ENCODE results near the gene GLYR1.

The GLYR1 gene

GRCh38 chr16:4803401-4803844 lies 43.7 kb downstream of the GLYR1 start:
- no peak for DNase-seq

- DNase-seq = peak; percentile 92
Measured at GRCh38 chr16:4802659-4803287, 44.3 kb downstream of the GLYR1 start.

DNA sequence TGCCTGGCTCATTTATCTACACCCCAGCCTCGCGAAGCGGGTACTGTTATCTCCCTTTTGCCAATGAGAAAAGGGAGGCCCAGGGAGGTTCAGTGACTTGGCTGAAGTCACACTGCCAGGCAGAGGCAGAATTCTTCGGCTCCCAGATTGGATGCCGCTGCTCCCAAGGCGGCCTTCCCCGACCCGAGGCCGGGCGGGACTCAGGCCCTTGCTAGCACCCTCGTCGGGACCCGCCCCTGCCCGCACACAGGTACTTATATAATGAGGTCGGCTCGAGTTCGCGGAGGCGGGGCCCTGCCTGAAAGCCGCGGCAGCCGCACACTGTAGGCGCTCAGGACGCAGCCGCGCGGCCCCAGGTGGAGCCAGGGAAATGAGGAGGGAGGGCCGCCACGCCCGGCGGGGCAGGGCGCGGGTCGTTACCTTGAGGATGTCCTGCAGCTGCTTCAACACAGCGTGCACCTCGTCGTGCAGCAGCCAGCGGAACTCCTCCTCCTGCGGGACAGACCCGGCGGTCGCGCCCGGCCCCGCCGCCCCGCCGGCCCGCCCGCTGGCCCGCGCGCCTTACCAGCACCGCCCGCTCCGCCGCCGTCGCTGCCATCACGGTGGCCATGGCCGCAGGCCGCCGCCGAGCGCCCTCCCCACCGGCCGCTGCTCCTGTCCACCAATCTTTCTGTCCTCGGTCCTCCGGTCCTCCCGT lies 45.0 kb downstream of the GLYR1 start, which contains the start of gene ROGDI:
Gene ROGDI (minus strand): TSS at position 672 of the 697 bp plus-strand sequence. CDS start 62 bp downstream, at position 610.
- peak; percentile 72 for DNase-seq

- DNase-seq = no peak
Measured at GRCh38 chr16:4801051-4801961, 45.8 kb downstream of the GLYR1 start.

DNA sequence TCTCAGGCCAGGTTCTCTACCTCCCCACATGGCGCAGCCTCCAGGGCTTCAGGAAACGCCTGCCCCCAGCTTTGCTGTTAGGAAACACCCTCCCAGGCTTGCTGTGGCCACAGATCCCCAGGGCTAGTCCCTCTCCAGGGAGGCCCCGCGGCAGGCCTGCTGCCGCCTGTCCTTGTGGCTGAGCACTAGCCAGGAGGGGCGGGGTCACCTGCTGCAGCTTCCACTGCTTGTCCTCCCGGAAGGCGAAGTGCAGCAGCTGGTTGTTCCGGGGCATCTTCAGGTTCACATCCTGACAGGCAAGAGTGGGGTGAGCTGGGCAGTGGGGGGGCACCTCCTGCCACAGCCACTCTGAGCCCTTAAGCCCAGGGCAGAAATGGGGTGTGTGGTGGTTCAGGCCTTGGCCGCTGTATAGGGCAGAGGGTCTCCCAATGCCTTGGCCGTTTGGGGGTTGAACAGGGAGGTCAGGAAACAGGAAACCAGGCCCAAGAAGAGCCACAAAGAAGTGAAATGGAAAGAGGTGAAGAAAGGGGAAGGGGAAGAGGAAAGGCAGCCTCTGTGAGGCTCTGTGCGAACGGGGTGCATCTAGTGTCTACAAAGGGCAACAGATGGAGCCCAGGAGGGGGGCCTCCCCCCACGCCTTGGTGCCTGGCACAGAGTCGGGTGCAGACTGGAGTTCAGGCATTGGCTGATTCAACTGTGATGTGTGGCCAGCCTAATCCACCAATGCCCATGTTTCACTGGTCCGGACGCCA lies 46.6 kb downstream of the GLYR1 start:
- no peak for DNase-seq

DNA sequence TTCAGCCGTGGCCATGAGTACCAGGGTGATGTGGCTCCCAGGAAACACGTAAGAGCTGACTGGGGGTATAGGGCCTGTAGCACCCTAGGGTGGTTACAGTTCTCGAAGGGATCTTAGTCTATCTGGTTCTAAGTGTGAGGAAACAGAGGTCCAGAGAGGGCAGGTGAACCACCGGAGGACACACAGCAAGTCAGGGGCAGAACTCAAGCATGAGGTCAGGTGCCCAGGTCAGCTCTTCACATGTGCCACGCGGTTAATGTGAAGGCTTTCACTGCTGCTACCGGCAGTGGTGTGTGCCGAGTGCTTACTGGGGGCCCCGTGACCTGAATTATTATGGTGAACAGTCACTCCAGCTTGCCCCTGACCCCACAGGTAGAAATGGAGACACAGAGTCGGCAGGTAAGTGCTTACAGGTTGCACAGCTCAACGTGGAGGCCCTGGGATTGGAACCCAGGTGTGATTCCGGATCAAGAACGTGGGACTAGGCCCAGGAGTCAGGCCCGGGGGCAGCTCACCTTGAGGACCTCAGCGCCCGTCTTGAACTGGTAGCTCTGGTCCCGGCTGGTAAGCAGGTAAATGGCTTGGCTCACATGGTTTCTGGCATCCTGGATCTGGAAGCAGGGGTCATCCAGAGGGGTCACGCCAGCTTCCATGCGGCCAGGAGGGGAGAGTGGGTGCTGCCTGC lies 47.8 kb downstream of the GLYR1 start:
- no peak for DNase-seq

DNA sequence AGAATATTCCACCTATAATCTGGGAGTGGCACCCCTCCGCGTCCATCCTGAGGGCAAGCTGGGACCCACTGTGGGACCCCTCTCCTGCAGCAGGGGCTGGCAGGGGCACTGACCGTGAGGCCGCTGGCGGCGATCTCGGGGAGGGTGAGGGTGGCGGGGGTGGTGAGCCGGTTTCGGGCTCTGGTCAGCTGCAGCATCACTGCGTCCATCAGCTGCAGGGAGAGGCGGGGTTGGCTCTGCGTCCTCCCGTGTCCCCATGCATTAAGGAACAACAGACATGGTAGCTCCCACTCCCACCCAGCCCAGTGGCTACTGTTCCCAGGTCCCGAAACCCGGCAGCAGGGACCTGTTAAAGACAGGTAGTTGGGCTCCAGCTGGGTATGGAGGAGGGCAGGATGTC lies 48.6 kb downstream of the GLYR1 start:
- DNase-seq = no peak

DNA sequence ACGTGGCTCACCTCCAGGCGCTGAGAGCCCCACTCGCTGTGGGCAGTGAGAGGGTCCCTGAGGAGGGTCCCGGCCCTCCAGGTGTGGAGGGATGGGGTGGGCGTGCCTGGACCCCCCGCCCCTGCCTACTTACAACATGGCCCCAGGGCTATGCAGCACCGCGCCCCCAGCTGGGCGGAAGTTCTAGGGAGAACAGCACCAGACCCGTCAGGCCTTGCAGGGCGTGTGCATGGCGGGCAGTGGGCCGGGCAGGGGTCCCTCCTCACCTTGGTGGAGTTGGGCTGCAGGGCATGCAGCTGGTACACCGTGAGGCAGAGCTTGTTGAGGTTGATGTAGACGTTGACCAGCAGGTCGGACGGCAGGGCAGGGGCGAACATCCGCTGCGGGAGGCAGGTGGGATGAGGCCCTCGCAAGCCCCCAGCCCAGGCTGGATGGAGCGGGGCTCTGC lies 49.3 kb downstream of the GLYR1 start:
- DNase-seq = no peak

DNA sequence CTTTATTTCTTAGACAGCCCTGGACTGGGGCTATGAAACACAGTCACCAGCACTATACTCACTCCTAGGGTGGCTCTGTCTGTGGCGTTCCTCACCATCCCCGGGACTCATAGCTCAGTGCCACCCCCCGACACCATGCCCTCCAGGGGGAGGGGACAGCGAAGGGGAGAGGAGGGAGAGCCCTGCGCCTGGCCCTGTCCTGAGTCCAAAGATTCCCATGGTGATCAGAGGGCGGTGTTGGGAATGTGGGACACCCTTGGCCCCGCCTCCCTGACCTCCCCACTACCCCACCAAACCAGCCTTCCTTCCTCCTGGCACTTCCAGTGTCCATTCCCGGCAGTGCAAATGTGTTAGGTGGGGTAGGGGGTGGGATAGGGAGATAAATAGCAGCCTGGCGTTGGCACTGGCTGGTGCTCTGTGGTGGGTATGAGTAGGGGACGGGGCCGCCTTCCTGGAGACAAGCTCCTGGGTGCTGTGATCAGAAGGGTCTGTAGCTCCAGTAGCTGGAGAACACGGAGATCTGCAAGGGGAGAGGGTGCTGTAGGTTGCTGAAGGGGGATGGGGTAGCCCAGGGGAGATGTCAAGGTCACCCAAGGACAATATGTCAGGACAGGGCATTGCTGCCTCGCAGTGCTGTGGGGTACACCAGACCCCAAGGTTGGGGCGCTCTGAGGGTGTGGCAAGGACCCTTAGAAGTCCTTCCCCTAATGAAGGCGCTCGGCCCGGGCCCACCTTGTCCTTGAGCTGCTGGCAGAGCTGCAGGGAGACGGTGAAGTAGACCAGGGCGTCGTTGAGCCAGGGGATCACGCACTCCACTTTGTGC lies 49.9 kb downstream of the GLYR1 start:
- DNase-seq = no peak

DNA sequence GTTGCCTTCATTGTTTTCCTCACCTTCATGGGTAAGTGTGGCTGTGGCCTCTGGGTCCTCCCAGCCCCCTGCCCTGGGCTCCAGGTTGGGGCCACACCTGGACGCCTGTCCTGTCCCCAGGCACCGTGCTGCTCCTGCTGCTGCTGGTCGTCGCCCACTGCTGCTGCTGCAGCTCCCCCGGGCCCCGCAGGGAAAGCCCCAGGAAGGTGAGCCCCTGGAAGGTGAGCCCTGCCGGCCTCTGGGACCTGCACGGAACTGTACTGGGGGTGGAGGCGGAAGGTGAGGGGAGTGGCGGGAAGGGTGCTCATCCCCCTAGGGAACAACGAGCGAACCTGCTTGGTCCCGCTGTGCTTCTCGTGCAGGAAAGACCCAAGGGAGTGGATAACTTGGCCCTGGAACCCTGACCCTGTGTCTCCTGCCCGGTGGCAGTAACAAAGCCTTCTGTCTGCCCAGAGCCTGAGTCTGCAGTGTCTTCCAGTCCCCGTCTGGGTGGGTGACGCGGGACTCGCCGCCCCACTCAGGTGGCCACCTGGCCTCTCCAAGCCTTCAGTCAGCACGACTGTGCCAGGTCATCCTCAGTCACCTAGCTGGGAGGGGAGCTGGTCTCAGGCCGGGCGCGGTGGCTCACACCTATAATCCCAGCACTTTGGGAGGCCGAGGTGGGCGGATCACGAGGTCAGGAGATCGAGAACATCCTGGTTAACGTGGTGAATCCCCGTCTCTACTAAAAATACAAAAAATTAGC lies 51.1 kb downstream of the GLYR1 start:
- no peak for DNase-seq

- DNase-seq = peak; percentile 72
Measured at GRCh38 chr16:4795181-4795827, 51.8 kb downstream of the GLYR1 start, which contains the start of gene SMIM22. SMIM22 (plus strand) TSS chr16:4795369; CDS start chr16:4795735, 366 bp downstream.

GRCh38 chr16:4792951-4793513 lies 54.1 kb downstream of the GLYR1 start:
- DNase-seq = no peak

DNA sequence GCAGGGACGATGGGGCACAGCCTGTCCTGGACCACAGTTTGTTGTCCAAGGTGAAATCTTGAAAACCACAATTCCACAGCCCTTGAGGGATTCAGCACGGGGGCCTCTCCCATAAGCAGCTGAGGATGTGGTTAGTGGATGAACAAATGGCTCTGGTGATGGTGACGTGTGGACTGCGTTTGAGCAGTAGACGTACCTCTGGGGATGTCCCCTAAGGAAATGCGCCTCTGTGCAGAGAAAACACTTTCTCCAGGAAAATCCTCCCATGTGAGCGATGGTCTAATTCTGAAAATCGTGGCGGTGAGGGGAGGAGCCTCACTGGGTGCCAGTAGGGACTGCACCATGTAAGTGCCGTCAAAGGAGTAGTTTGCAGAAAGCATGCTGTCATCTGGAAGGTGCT lies 56.2 kb downstream of the GLYR1 start:
- DNase-seq = no peak

DNA sequence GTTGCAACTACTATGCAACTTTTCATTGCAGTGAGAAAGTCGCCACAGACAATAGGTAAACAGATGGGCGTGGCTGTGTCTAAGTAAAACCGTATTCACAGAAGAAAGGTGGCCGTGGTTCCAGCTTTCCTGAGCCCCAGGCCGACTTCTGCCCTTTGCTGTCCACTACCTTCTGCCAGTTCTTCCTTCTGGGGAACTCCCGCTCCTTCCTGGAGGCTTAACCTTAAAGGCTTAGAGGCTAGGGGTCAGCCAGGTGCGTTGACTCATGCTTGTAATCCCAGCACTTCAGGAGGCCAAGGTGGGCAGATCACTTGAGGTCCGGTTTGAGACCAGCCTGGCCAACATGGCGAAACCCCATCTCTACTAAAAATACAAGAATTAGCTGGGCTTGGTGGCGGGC lies 56.8 kb downstream of the GLYR1 start:
- DNase-seq = no peak

- no peak for DNase-seq
Measured at GRCh38 chr16:4788910-4789309, 58.2 kb downstream of the GLYR1 start.

- DNase-seq = no peak
Measured at GRCh38 chr16:4788489-4788889, 58.6 kb downstream of the GLYR1 start.

- peak; percentile 7 for DNase-seq
Measured at GRCh38 chr16:4787627-4788482, 59.2 kb downstream of the GLYR1 start, which contains the start of gene SEPTIN12. SEPTIN12 (minus strand) TSS chr16:4788345; CDS start chr16:4787645, 700 bp downstream.

DNA sequence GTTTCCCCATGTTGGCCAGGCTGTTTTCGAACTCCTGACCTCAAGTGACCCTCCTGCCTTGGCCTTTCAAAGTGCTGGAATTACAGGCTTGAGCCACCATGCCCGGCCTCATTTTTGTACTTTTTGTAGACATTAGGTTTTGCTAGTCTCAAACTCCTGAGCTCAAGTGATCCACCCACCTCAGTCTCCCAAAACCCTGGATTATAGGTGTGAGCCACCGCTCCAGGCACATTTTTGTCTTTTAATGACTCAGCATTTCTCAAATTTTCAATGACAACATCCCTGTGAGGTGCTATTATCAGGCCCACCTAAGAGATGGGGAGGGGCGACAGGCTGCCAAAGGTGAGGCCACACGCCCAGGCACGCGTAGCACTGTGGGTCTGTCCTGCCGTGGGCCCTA lies 60.0 kb downstream of the GLYR1 start:
- no peak for DNase-seq
